Measurements from ENCODE around the gene MOB2.

- TF ChIP-seq CTCF (IDR thresholded peaks at IDR 0.05; ENCODE audit: low read depth, low read length, missing input control), result no peak
- no peak for TF ChIP-seq RAD21 (IDR thresholded peaks at IDR 0.05)
- TF ChIP-seq ZBTB33 (IDR thresholded peaks at IDR 0.05), result no peak
- TF ChIP-seq REST (IDR thresholded peaks at IDR 0.05), result no peak
- TF ChIP-seq GABPA (IDR thresholded peaks at IDR 0.05 in 1 of 2, conservative IDR thresholded peaks at IDR 0.05 in 1 of 2), result no peak
- no peak for TF ChIP-seq TAF1 (conservative IDR thresholded peaks at IDR 0.05)
- TF ChIP-seq RXRA (IDR thresholded peaks at IDR 0.05), result no peak
- TF ChIP-seq HNF4A (conservative IDR thresholded peaks at IDR 0.05), result no peak
- no peak for TF ChIP-seq SP1 (IDR thresholded peaks at IDR 0.05)
Measured at GRCh38 chr11:1484061-1484671, 2.4 kb downstream of the MOB2 start.

Measured in liver (tissue), 3 donors.